Head of caudate nucleus (tissue), 42 donors: ENCODE results near the gene RHBDF2.

Source experiments
- DNase-seq, 42 donors: peaks; one replicate each; pipeline versions ENCODE4 v3.0.0 to v3.0.0-alpha.2; 2020 to 2021; ENCODE audit warnings: mixed read lengths in 7 of 42
- intact Hi-C: fragments of 100-400 bp; cut with DNase I; formaldehyde crosslinking; loops from one replicate; pipeline ENCODE4 v1.15.0; 2022

The RHBDF2 gene

DNA sequence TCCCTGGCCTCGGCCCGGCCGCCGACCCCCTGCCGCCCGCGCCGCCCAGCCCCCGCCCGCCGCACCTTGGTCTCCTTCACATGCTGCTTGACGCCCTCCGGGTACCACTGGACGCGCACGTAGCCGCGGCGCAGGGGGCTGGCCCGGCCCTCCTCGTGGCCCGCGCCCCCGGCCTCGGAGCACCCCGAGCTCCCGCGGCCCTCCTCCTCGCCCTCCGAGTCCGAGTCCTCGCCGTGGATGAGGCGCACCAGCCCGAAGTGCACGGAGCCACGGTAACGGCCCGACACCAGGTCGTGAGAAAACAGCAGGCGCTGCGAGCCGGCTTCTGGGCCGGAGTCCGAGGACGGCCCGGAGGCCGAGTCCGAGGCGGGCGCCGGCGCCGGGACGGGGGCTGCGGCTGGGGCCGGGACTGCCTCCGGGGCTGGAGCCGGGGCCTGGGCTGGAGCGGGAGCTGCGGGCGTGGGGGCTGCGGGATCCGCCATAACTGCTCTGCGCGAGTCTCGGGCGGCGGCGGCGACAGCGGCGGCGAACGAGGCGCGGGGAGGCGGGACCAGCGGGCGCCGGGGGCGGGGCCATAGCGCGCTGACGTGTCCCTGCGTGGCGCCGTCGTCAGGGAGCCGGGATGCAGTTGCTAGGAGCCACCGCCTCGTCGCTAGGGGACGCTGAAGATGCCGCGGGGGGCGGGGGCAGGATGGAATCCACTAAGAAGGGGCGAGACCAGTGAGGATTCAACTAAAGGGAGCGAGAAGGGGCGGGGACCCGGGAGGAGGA is 48.4 kb downstream of the RHBDF2 start, which contains the start of gene UBE2O:
TSS of gene UBE2O (minus strand) at position 493 of the 771 bp plus-strand sequence. CDS start at position 482, 11 bp downstream.
- DNase-seq, result peak; percentile 68 to 96 (median 92)
- intact Hi-C loops, result loop anchor here (10.0 kb wide), 1 partner anchor 48 kb away; no protein-coding TSS in a partner anchor

DNA sequence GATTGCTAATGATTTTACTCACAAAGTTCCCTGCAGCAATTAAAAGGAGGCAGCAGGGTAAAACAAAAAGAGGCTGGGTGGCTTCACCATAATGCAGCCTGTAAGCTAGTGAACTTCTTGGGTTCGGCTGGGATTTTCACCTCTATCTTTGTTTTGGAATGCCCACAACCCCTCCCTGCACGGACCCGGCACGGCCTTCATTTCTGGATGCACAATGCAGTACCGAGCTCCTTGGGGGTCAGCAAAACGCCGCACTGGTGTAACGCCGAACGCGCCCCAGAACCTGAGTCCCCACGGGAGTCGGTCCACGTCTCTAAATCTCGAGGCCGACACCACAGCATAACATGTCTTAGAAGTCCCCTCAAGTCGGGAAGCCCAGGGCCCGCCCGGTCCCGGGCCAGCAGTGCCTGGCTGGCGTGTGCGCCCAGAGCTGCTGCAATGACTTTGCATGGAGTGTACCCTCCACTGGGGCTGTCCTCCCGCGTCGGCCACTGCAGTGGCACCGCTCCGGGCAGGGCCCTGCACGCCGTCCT is 49.0 kb downstream of the RHBDF2 start:
- peak in 8 of 42 donors; percentile 18 to 50 (median 32) for DNase-seq
- intact Hi-C loops, result loop anchor here (10.0 kb wide), 1 partner anchor 47 kb away; no protein-coding TSS in a partner anchor

DNA sequence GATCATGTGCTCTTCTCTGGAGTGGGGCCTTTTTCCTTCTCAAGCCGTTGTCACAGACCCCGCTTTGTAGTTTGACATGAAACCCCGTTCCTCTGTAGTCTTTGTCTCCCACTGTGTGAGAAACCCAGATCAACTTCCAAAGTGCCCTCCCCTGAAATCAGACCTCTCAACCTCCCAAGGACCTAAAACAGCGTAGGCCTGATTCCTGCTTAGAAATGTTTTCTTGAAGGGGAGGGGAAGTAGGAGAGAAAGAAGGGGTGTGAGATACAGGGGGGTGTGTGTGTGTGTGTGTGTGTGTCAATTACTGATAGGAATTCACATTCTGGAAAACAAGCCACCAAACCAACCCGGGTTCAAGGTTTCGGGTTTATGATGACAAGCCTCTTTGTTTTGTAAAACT is 49.7 kb downstream of the RHBDF2 start:
- DNase-seq, result no peak
- intact Hi-C loops, result loop anchor here (10.0 kb wide), 1 partner anchor 47 kb away; no protein-coding TSS in a partner anchor

DNA sequence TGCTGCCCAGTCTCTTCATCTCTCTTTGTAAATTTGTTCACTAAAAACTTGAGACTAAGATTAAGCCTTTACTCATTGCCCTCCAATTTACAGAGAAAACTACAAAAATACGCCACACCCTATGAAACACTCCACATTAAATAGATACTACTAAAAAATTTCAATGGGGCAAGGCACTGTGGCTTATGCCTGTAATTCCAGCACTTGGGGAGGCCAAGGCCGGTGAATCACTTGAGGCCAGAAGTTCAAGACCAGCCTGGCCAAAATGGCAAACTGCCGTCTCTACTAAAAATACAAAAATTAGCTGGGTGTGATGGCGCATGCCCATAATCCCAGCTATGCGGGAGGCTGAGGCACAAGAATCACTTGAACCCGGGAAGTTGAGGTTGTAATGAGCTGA is 52.1 kb downstream of the RHBDF2 start:
- intact Hi-C loops, result no loop called here
- DNase-seq, result no peak

DNA sequence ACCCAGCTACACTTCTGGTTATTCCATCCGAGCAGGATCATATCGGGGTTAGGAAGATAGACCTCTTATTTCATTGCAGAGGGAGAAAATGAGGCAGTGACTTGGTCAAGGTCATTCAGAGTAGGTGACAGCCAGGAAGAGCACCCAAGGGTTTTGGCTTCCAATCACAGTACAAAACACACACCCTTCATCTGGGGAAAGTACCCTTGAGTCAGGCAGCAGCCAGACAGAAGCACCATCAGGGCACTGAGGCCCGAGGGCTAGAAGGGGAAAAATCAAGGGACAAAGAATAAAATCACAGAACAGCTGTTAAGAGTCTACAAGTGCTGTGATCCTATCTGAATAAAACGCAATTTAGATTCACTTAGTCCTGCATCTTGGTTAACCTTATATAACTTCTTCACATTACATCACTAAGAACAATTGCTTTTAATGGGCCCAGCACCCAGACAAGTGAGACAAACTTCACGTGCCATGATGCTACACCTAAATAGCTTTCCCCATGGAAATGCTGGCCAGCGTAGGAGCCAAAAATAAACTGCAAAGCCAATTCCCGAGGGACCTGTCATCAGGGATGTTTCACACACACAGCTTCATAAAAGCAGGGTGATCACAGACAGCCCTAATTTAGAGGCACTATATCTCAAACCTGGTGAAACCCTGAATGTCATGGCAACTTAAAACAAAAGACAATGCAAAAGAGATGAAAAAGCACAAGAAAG is 53.1 kb downstream of the RHBDF2 start:
- no peak for DNase-seq
- intact Hi-C loops, result no loop called here

DNA sequence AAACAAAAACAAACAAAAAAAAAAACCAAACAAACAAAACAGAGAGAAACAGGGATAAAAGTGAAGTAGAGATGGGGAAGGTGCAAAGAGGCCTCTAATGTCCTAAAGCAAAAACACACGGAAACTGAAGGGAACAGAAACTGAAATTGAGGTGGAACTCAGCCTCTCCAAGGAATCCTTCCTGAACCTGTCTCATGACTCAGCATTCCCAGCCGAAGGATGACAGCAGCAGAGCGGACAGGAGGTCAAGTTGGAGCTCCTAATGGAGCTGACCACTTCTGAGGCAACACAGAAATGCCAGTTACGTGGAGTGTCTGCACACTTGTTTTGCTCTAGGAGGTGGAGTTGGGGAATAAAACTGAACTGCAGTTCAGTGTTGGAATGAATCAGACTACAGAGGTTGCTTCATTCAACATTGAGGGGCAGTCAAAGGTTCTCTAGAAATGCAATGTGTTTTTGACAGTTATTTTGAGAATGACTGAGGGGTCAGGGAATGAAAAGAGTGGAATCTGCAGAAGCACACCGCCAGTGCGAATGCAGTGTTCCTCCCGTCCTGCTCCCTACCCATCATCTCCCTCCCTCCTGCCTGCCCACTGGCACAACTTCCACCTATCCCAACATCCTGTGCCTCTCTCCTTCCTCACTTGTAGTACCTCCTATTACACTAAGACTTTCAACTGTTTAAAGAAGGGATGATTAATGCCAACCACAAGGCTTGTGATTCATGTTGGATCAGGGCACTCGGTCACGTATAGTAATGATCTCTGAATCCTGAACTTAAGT is 54.6 kb downstream of the RHBDF2 start:
- intact Hi-C loops, result no loop called here
- peak in 3 of 42 donors; percentile 10 to 58 (median 37) for DNase-seq

DNA sequence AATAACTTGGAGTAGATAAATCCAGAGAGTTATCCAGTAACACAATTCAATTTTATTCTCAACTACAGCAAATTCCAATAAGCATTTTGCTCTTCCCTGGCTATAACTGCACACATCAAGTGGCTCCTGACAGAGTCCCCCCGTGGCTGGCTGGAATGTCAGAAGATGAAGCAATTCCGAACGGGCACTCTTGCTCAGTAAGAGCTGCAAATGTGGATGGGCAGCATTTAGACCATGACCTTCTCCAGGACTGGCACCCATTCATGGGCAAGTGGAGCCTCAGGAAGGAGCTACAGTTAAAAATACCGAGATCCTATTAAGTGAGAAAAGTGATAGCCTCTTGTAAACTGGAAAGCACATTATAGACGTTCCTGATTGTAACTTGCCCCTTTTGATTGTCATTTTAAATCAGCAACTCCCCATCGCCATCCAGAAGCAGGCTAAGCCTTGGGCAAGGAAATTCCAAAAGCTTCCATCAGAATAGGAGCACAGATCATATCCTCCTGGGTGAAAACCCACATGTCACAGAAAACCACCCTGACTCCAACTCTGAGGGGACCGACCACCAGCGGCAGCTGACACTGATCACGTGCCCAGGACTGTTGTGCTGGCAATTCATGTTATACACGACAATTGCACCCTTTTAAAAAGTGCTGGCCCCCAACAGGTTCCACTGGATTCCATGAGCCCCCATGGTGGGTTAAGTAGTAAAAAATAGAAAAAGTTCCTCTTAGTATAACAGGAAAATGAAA is 55.4 kb downstream of the RHBDF2 start:
- intact Hi-C loops, result no loop called here
- no peak for DNase-seq

DNA sequence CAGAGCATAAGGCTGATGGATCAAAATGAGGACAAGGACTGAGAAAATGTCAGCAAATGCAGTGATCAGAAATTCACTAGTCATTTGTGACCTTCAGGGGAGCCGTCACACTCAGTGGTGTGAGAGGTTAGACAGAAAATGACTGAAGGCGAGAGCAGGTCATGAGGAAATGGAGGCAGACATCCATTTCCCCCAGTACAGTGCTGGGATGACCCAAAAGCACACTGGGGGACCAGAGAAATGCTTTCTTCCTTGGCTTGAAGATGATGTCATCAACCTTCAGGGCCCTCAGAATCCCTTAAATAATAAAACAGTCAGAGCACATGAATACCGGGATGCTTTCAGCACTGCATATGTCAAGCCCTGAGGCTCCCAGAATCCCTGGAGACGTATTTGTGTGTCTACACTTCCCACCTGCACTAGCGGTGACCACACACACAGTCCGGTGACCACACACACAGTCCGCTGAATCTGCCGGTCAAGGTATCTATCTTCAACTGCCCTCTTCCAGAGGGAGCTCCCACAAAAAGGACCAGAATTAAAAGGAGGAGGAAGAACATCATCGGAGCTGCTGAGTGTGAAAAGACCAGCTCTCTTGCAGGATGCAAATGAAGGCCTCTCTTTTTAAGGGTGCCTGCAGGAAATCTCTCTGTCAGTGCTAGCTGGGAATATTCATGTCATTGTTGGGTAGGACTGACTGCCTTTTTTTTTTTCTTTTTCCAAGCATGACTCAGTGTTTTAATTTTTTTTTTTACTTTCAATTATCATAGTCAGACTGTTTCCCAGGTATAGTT is 56.5 kb downstream of the RHBDF2 start:
- intact Hi-C loops, result no loop called here
- peak in 8 of 42 donors; percentile 29 to 67 (median 45) for DNase-seq

DNA sequence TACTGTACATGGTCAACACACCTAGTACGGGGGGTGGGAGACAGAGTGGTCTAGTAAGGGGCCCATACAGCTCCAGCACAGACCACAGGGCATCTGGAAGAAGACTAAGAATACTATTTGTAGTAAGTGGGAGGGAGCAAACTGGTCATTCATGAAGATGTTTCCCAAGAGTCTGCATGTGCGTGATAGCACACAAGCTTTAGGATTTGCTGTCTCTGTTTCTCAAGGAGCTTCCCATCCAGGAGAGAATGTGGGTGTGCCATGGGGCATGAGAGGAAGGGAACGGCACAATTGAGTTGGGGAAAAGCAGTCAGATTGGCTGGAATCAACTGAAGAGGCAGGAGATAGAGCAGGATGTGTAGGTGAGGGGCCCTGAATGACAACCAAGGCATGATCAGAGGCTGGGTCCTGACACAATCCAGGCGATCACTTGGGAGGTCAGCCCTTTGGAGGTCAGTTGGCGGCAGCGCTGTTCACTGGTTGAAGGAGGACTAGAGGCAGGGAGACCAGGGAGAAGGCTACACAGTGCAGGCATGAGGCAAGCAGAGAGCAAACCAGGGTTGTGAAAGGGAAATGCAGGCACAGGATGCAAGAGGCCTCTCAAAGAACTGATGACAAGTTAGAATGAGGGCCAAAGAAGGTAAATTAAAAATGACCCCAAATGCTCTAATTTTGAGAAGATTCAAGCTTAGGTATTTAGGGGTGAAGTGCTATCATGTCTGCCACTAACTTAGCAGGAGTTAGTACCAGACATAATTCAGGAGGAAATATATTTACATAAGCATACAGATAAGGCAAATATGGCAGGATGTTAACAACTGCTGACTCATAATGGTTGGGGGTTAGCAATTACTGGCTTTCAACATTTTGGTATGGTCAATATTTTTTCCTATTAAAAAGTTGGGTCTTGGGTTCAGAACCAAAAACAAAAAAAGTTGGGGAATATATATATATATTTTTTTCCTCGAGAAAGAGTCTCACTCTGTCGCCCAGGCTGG is 58.6 kb downstream of the RHBDF2 start:
- intact Hi-C loops, result no loop called here
- DNase-seq, result no peak

DNA sequence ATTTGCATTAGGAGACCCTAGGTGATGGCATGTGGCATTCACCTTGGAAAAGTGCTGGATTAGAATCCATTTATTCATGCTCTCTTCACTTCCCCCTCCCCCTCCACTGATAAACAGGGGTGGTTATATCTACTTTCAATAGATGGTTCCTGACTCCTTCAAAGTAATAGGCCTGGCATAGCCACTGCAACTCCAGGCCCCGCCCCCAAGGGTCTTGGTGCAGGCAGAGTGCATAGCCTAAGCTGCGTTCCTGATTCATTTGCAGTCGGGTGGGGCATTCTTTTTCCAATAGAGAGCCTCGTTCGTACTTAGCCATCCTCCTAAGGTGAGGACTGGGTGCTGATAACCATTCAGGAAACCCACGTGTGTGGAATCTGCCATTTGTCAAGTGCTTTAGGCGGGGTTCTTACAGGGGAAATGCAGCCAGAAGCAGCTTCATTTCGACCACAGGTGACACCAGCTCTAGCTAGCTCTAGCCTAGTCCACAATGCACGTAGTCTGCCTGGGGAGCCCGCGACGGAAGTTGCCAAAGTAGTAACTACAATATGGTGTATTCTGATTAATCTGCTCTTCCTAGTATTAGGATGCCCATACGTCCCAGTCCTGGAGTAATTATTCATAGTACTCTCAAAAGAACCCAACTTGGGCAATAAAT is 59.4 kb downstream of the RHBDF2 start:
- no peak for DNase-seq
- intact Hi-C loops, result no loop called here

DNA sequence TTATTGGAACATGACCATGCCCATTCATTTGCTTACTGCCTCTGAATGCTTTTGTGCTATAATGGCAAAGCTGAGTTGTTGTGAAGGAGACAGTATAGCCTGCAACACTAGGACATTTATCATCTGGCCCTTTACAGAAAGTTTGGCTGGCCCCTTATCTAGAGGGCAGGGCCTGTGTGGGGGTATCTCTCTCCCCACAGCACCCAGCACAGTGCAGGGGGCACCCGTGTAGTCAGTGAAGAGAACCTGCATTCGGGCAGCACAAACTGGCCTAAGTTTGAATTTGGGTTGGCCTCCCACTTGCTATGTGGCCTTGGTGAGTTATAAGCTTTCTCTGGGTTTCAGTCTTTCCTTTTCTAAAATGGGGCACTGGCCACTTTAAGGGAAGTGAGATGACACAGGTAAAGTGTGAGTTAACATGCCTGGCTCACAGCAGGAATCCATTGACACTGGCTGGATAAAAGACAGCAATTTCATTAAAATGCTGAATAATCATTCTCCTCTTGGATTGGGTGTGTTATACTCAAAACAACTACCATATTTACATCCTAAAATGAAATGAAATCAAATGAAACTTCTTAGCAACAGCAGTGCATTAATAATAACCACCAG is 60.4 kb downstream of the RHBDF2 start:
- DNase-seq, result no peak
- intact Hi-C loops, result no loop called here

DNA sequence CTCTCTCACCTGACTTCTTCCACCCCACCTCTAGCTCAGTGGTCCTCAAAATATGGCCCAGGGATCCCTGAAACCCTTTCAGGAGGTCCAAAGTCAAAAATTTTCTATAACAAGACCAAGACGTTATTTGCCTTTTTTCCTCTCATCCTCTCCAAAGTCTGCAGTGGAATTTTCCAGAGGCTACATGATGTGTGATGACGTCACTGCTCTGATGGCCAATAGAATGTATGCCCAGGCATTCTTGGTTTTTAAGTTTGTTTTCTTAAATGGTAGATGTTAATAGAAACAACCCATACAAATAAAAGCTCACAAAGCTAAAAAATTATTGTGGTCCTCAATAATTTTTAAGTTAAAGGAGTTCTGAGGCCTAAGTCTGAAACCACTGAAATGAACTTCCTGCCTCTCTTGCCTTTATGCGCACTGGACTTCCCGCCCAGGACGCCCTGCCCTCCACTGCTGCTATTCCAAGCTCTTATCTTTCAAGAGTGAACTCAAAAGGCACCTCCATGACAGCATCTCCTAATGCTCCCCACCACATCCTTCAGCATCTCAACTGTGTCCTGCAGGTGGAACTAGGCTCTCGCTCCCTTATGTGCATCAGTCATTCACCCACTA is 61.8 kb downstream of the RHBDF2 start:
- no peak for DNase-seq
- intact Hi-C loops, result no loop called here

DNA sequence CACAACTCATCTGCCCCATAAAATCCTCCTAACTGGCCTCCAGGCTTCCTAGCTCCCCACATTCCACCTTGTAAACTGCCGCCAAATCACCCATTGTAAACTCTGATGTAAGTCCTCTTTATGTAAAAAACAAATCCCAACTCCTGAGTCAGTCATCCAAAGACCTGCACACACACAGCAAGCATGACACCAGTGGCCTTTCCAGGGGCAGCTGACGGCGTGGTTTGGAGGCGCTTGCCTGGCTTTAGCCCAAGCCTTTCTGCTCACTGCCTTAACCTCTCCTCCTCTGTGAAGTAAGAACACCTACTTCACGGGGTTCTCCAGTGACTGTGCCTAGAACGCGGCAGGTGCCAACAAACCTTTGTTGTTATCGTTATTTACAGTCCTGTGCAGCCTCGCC is 62.3 kb downstream of the RHBDF2 start:
- DNase-seq, result no peak
- intact Hi-C loops, result no loop called here

DNA sequence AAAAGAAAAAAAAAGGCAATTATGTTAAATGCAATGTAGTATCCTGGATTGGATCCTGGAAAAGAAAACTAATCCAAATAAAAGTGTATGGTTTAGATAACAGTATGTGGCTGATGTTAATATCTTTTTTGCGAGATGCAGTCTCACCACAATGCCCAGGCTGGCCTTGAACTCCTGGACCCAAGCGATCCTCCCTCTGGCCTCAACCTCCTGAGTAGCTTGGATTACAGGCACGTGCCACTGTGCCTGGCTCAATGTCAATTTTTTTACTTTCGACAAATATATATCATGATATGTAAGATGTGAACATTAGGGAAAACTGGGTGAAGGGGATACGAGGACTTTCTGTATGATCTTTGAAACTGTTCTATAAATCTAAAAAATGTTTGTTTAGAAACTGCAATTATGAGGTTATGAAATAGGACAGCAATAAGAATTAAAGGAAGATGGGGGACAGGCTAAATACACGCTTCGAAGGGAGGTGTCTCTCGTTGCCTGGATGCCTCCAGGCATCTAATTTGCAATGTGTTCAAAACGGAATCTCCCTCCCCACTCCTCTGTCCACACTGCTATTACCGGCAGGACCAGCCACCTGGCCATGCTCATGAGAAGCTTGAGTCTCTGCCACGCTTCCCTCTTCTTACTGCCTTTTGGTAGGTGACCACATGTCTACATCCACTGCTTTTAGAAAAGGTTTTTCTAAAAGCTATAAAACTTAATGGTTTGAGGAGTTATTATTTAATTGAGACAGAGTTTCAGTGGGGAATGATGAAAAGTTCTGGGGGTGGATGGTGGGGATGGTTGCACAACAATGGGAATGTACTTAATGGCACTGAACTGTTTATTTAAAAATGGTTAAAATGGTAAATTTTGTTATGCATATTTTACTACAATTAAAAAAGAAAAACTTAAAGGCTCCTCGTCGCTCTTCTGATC is 63.5 kb downstream of the RHBDF2 start:
- DNase-seq, result no peak
- intact Hi-C loops, result no loop called here
